ENCODE measurements around the gene HAVCR2.

The HAVCR2 gene

DNA sequence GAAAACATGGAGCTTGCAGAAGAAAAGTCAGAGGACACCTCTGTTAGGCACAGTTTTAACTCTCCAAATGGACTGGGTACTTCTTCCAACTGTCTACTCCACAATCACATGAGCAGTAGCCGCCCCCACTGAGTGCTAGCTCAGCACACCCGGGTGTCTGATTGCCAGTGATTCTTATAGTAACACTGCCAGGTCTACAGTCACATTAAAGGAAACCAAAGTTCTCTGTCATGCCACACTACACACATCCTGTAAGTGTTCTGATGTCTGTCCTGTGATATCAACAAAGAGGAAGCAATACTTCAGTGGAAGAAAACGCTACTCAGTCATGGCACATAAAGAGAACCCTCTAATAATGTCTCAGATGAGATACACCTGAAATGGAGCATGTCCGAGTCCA is at the start of gene HAVCR2:
Gene HAVCR2, minus strand, starts transcription at position 69 of the 400 bp plus-strand sequence. Its CDS starts 61 bp downstream, at position 8.
- TF ChIP-seq, protein P1, sequence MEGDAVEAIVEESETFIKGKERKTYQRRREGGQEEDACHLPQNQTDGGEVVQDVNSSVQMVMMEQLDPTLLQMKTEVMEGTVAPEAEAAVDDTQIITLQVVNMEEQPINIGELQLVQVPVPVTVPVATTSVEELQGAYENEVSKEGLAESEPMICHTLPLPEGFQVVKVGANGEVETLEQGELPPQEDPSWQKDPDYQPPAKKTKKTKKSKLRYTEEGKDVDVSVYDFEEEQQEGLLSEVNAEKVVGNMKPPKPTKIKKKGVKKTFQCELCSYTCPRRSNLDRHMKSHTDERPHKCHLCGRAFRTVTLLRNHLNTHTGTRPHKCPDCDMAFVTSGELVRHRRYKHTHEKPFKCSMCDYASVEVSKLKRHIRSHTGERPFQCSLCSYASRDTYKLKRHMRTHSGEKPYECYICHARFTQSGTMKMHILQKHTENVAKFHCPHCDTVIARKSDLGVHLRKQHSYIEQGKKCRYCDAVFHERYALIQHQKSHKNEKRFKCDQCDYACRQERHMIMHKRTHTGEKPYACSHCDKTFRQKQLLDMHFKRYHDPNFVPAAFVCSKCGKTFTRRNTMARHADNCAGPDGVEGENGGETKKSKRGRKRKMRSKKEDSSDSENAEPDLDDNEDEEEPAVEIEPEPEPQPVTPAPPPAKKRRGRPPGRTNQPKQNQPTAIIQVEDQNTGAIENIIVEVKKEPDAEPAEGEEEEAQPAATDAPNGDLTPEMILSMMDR (IDR thresholded peaks at IDR 0.05; ENCODE audit: low read depth, low read length): no peak
- H3K4me3 ChIP-seq (ENCODE audit: low read depth, low read length): no peak within 1 kb of the TSS

DNA sequence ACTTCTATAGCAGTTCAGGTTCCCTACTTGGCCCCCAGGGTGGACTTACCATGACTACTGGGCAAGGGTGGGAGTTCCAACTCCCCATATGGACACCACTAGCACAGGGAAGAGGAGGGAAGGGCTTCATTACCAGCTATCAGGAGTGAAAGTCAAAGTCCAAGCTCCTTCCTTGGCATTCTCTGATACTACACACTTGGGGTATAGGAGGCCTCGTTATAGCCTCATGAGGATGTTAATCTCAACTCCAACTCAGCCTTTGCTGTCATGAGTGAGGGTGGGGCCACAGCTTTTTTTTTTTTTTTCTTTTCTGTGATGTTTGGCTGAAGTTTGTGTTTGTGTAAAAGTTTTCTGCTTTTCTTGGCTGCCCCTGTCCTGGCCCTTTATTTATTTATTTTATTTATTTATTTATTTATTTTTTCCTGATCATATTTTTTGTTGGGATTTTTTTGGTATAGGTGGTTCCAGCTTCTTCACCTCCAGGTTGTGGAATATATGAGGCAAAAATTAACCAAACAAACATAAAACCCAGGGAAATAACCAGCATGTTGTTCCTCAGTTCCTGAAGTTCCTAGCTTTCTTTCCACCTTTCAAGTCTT is 48.5 kb upstream of the HAVCR2 start:
- H3K4me3 ChIP-seq (ENCODE audit: low read depth, low read length): no peak overlapping the region
- TF ChIP-seq, protein P1 (IDR thresholded peaks at IDR 0.05; ENCODE audit: low read depth, low read length): no peak

DNA sequence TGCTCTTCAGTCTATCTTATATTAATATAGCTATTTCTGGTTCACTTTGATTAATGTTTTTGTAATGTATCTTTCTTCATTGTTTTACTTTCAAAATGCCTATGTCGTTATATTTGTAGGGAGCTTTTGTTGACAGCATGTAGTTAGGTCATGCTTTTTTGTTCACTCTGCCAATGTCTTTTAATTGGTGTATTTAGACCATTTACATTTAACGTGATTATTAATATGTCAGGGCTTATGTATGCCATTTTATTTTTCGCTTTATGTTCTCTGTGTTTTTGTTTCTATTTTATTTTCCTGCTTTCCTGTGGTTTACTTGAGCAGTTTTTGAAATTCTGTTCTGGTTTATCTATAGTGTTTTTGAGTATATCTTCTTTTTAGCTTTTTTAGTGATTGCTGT is 46.5 kb upstream of the HAVCR2 start:
- no peak overlapping the region for H3K4me3 ChIP-seq (ENCODE audit: low read depth, low read length)
- TF ChIP-seq, protein P1 (IDR thresholded peaks at IDR 0.05; ENCODE audit: low read depth, low read length): no peak

DNA sequence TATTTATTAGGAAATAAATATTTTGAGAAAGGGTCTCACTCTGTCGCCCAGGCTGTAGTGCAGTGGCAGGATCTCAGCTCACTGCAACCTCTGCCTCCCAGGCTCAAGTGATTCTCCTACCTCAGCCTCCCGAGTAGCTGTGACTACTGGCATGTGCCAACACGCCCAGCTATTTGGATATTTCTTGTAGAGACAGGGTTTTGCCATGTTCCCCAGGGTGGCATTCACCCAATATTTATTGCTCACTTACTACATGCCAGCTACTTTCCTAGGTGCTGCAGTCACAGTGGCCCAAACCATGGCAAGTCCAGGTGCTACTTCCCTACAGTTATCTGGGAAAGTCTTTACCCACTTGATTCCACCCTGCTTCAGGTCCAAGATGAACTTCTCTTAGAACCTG is 42.2 kb upstream of the HAVCR2 start:
- TF ChIP-seq, protein P1 (IDR thresholded peaks at IDR 0.05; ENCODE audit: low read depth, low read length): no peak
- H3K4me3 ChIP-seq (ENCODE audit: low read depth, low read length): no peak overlapping the region

DNA sequence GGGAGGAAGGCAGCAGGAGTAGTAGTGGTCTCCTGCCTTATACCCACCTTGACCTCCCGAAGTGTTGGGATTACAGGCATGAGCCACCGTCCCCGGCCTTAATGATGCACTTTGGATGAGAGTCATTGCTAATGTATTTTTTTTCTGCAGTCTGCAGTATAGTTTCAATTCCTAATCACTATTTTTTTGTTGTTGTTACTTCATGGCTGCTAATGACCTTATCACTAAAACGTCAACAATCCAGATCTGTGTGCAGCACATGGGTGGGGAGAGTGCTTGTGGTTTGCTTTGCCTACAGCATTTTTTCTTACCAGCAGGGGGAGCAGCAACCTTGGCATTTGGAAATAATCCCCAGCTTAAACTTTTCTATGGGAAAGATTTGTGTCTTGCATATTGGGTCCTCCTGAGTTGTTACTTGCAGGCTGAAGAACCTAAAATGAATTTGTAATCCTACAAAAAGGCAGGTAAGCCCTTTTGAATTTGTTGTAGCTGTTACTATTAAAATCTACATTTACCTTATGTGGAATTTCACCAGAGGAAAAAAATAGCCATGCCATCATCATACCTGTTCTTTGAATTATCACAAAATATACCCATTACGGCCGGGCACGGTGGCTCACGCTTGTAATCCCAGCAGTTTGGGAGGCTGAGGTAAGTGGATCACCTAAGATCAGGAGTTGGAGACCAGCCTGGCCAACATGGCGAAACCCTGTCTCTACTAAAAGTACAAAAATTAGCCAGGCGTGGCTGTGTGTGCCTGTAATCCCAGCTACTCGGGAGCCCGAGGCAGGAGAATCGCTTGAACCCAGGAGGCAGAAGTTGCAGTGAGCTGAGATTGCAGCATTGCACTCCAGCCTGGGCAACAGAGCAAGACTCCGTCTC is 40.1 kb upstream of the HAVCR2 start:
- TF ChIP-seq, protein P1 (IDR thresholded peaks at IDR 0.05; ENCODE audit: low read depth, low read length): peak; percentile 77
- H3K4me3 ChIP-seq (ENCODE audit: low read depth, low read length): no peak overlapping the region

DNA sequence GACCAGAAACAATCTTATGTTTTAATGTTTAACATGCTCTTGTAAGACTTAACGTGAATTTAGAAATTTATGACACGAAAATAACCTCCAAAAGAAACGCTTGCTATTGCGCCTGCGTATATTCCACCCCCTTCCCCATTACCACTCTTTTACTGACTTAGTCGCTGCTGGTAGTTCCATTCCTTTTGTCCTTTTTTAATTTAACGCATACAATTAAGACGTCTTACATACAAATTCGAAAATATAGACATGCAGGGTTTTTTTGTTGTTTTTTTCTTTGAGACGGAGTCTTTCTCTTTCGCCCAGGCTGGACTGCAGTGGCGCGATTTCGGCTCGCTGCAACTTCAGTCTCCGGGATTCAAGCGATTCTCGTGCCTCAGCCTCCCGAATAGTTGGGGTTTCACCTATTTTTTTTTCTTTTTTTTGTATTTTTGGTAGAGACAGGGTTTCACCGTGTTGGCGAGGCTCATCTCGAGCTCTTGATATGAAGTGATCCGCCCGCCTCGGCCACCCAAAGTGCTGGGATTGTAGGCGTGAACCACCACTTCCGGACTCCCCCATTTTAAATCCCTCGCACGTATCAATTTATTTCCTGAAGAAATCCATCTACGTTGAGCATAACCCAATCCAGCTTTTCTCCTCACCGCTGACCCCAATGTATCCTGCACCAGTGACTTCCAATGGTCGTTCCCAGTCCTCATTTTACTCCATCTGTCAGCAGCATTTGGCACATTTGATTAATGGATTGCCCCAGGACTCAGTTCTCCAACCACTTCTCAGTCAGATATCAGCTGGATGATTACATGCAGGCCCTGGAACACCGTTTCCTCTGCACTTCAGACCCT is 34.5 kb upstream of the HAVCR2 start:
- H3K4me3 ChIP-seq (ENCODE audit: low read depth, low read length): peak overlapping the region; percentile 99
- TF ChIP-seq, protein P1 (IDR thresholded peaks at IDR 0.05; ENCODE audit: low read depth, low read length): no peak
